Esophagus (tissue), 2 donors: ENCODE results near the gene KLF5. TPM values are rescaled to one million over a fixed set of nuclear protein-coding genes. Genes with fewer than 3 reads are reported as not detected.

Experiments used
- H3K27ac ChIP-seq, 2 donors: one replicate each; pipeline ENCODE4 v1.5.1; 2013; ENCODE audit warnings: low read depth in 2 of 2, mild to moderate bottlenecking in 2 of 2, inconsistent platforms in 1 of 2, low read length in 1 of 2, moderate library complexity in 1 of 2
- H3K27me3 ChIP-seq, 2 donors: one replicate each; pipeline ENCODE4 v1.6.1; 2013; ENCODE audit warnings: low read length in 2 of 2, control low read depth in 1 of 2, mild to moderate bottlenecking in 1 of 2; ENCODE audit not compliant: insufficient read depth in 2 of 2, control insufficient read depth in 1 of 2
- H3K36me3 ChIP-seq, 2 donors: one replicate each; pipeline ENCODE4 v1.6.1; 2013; ENCODE audit warnings: low read length in 1 of 2; ENCODE audit not compliant: control insufficient read depth in 2 of 2, insufficient read depth in 2 of 2
- H3K4me1 ChIP-seq, 2 donors: one replicate each; pipeline ENCODE4 v1.6.1; 2013; ENCODE audit warnings: low read length in 1 of 2; ENCODE audit not compliant: control insufficient read depth in 2 of 2, insufficient read depth in 2 of 2
- H3K4me3 ChIP-seq, 2 donors: one replicate each; pipeline ENCODE4 v1.5.1; 2013; ENCODE audit warnings: low read length in 2 of 2, mild to moderate bottlenecking in 2 of 2, low read depth in 1 of 2, moderate library complexity in 1 of 2
- H3K9me3 ChIP-seq, 2 donors: one replicate each; pipeline ENCODE4 v1.6.1; 2013; ENCODE audit warnings: mild to moderate bottlenecking in 2 of 2, low read depth in 1 of 2, low read length in 1 of 2, moderate library complexity in 1 of 2; ENCODE audit not compliant: control insufficient read depth in 2 of 2, insufficient read depth in 1 of 2
- WGBS, 2 donors: extraction: QIAGEN DNeasy Blood & Tissue Kit; methylation state at CpG; one replicate each; pipeline ENCODE4 v1.1.7; 2013; 5-methylcytosine and 5-hydroxymethylcytosine counted together
- polyA plus RNA-seq, 2 donors: library from polyadenylated mRNA; stranded (reverse); fragments of 200-250 nt; gene quantifications; one replicate each; pipeline ENCODE4 v1.2.3, GENCODE V29; 2013
- donor health status: healthy with polysubstance abuse.
- donor health status: Bipolar disorder and iron deficiency.

KLF5 gene
- polyA plus RNA-seq, 2 donors = 196 to 245 TPM

DNA sequence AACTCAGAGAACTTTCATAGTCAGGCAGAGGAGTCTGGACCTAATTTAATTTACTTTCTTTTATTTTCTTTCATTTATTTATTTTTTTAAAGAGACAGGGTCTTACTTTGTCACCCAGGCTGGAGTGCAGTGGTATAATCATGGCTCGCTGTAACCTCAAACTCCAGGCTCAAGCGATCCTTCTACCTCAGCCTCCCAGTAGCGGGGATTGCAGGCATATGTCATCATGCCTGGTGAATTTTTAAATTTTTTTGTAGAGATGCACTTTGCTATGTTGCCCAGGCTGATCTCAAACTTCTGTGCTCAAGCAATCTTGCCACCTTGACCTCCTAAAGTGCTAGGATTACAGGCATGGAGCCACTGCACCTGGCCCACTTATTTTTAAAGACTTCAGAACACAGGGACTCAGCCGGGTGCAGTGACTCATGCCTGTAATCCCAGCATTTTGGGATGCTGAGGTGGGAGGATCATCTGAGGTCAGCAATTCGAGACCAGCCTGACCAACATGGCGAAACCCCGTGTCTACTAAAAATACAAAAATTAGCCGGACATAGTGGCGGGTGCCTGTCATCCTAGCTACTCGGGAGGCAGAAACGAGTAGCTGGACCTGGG lies 50.6 kb downstream of the KLF5 start:
- Histone ChIP-seq H3K4me1 (peaks cover 0 to 4% of the 10 kb centered on the region in 2 donors), H3K36me3 (no peaks in the 10 kb centered on the region), H3K9me3 (no peaks in the 10 kb centered on the region), H3K27ac (no peak overlapping the region), H3K27me3 (no peaks in the 10 kb centered on the region), H3K4me3 (no peak overlapping the region)
- WGBS, 2 donors = 87 to 90% methylated on average over 11 of the region's 11 CpGs

DNA sequence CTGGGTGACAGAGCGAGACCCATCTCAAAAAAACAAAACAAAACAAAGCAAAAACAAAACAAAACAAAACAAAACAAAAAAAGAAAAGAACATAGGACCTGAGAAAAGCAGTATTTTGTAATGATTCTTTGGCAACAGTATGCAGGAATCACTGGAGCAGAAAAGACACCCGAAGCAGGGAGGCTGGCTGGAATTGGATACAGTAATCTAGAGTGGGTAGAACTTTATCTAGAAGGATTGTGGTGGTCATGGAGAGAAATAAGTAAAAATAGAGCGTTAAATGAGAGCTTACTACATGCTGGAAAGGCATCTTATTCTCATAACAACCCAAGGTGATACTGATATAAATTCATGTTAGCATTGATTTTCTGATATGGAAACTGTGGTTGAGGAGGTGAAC lies 51.2 kb downstream of the KLF5 start:
- H3K36me3 ChIP-seq = no peaks in the 10 kb centered on the region
- no peaks in the 10 kb centered on the region for H3K9me3 ChIP-seq
- no peaks in the 10 kb centered on the region for H3K27me3 ChIP-seq
- 74 to 84% methylated on average over 3 of the region's 3 CpGs for WGBS, 2 donors
- H3K27ac ChIP-seq = no peak overlapping the region
- H3K4me1 ChIP-seq = peaks cover 0 to 4% of the 10 kb centered on the region in 2 donors
- no peak overlapping the region for H3K4me3 ChIP-seq

DNA sequence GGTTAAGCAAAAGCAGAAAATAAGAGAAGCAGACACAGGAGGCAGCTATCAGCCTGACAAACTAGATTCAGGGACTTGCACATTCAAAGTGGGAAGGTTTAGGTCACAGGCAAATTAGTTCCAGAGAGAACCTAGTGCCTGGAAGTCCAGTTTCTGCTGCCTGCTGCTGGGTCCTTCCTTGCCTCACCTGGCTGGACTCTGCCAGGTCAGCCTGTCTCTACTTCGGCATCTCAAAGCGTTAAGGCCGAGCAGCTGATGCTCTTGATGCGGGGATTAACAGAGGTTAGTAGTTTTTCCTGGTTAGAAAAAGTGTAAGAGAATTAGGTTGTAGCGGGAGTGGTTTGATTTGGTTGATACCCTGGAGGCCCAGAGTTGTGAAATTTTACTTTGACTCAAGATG lies 52.0 kb downstream of the KLF5 start:
- H3K27ac ChIP-seq = no peak overlapping the region
- WGBS, 2 donors = 66 to 72% methylated on average over 5 of the region's 5 CpGs
- no peaks in the 10 kb centered on the region for H3K36me3 ChIP-seq
- no peaks in the 10 kb centered on the region for H3K27me3 ChIP-seq
- H3K4me3 ChIP-seq = no peak overlapping the region
- peaks cover 0 to 4% of the 10 kb centered on the region in 2 donors for H3K4me1 ChIP-seq
- no peaks in the 10 kb centered on the region for H3K9me3 ChIP-seq

DNA sequence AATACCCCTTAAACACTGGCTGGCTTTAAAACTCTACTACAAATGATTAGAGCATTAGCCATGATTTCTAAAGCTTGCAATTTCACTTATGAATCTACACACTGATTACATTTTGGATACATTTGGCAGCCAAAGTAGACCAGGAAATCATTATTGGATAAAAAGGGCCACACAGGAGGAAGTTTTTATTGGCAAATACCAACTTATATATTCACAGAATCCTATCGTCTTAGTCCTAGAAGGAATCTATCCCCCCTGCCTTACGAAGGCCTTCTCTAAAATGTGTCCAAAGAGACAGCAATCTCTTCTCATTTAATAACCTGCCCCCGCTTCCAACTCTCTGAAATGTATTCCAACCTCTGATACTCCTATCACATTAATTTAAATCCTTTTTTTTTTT lies 52.5 kb downstream of the KLF5 start:
- no peaks in the 10 kb centered on the region for H3K36me3 ChIP-seq
- H3K4me1 ChIP-seq = peaks cover 0 to 4% of the 10 kb centered on the region in 2 donors
- no peak overlapping the region for H3K4me3 ChIP-seq
- no peak overlapping the region for H3K27ac ChIP-seq
- WGBS, 2 donors = 54 to 66% methylated on average over 3 of the region's 3 CpGs
- H3K27me3 ChIP-seq = no peaks in the 10 kb centered on the region
- H3K9me3 ChIP-seq = no peaks in the 10 kb centered on the region

DNA sequence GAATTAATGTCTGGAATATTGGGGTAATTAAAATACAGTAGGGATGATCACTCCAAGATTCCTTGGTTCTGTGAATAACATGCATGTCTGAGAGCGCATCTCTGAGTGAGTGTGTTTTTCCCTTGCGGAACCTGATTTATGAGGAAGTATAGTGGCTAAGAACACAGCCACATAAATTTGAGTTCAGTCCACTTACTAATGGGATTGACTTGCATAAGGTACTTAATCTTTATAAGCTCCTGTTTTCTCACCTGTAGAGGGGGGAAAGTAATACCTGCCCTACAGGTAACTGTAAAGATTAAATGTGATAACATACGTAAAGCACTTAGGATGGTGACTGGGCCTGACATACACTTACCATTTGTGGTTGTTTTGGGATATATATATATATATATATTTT lies 60.8 kb downstream of the KLF5 start:
- no peaks in the 10 kb centered on the region for H3K27me3 ChIP-seq
- H3K4me3 ChIP-seq = no peak overlapping the region
- 78 to 87% methylated on average over 3 of the region's 3 CpGs for WGBS, 2 donors
- H3K36me3 ChIP-seq = no peaks in the 10 kb centered on the region
- no peaks in the 10 kb centered on the region for H3K4me1 ChIP-seq
- H3K9me3 ChIP-seq = no peaks in the 10 kb centered on the region
- no peak overlapping the region for H3K27ac ChIP-seq
